ENCODE results near the gene VIPR2. TPM values are rescaled to one million over a fixed set of nuclear protein-coding genes. Genes with fewer than 3 reads are reported as not detected.

Gene VIPR2
- total and polyA plus RNA-seq, 3 donors from 2014 or later = 2.5 to 5.3 (median 4.9) TPM

GRCh38 chr7:159128767-159129166 is 15.9 kb downstream of the VIPR2 start:
- H3K27ac ChIP-seq = no peak overlapping the region
- no peaks in the 10 kb centered on the region for H3K27me3 ChIP-seq
- H3K9me3 ChIP-seq = no peaks in the 10 kb centered on the region
- DNase-seq = no peak
- intact Hi-C loops (cut with DNase I; ENCODE audit: low total_unique reads) = no loop called here
- WGBS, 2 donors = 90 to 94% methylated on average over 5 to 10 of the region's 10 CpGs
- no peaks in the 10 kb centered on the region for H3K36me3 ChIP-seq (ENCODE audit: low read depth, missing control alignments)
- no peaks in the 10 kb centered on the region for H3K4me1 ChIP-seq
- no peak for TF ChIP-seq CTCF (IDR thresholded peaks at IDR 0.05)
- TF ChIP-seq POLR2A (IDR thresholded peaks at IDR 0.05) = no peak
- H3K4me3 ChIP-seq = no peak overlapping the region

GRCh38 chr7:159127691-159128642 is 16.7 kb downstream of the VIPR2 start:
- Histone ChIP-seq H3K36me3 (ENCODE audit: low read depth, missing control alignments) (no peaks in the 10 kb centered on the region), H3K27ac (no peak overlapping the region), H3K4me1 (no peaks in the 10 kb centered on the region), H3K4me3 (no peak overlapping the region), H3K9me3 (no peaks in the 10 kb centered on the region), H3K27me3 (no peaks in the 10 kb centered on the region)
- DNase-seq = no peak
- TF ChIP-seq CTCF (IDR thresholded peaks at IDR 0.05) (no peak), POLR2A (IDR thresholded peaks at IDR 0.05) (no peak)
- 77 to 88% methylated on average over 2 to 16 of the region's 16 CpGs for WGBS, 2 donors
- intact Hi-C loops (cut with DNase I; ENCODE audit: low total_unique reads) = no loop called here

GRCh38 chr7:159126311-159127260 is 18.1 kb downstream of the VIPR2 start:
- H3K4me3 ChIP-seq = no peak overlapping the region
- no peaks in the 10 kb centered on the region for H3K36me3 ChIP-seq (ENCODE audit: low read depth, missing control alignments)
- TF ChIP-seq POLR2A (IDR thresholded peaks at IDR 0.05) (no peak), CTCF (IDR thresholded peaks at IDR 0.05) (no peak)
- no peak for DNase-seq
- WGBS, 2 donors = 85 to 88% methylated on average over 21 of the region's 21 CpGs
- H3K27me3 ChIP-seq = no peaks in the 10 kb centered on the region
- H3K27ac ChIP-seq = no peak overlapping the region
- no peaks in the 10 kb centered on the region for H3K9me3 ChIP-seq
- H3K4me1 ChIP-seq = no peaks in the 10 kb centered on the region
- intact Hi-C loops (cut with DNase I; ENCODE audit: low total_unique reads) = no loop called here

GRCh38 chr7:159125955-159126270 is 18.8 kb downstream of the VIPR2 start:
- 75% methylated on average over 3 of the region's 3 CpGs for WGBS, 2 donors
- intact Hi-C loops (cut with DNase I; ENCODE audit: low total_unique reads) = no loop called here
- DNase-seq = no peak
- Histone ChIP-seq H3K36me3 (ENCODE audit: low read depth, missing control alignments) (no peaks in the 10 kb centered on the region), H3K9me3 (no peaks in the 10 kb centered on the region), H3K4me3 (no peak overlapping the region), H3K4me1 (no peaks in the 10 kb centered on the region), H3K27ac (no peak overlapping the region), H3K27me3 (no peaks in the 10 kb centered on the region)
- no peak for TF ChIP-seq POLR2A (IDR thresholded peaks at IDR 0.05)
- TF ChIP-seq CTCF (IDR thresholded peaks at IDR 0.05) = no peak
